Nephron progenitor cell (in vitro differentiated cells): ENCODE measurements around the gene OCSTAMP.

ENCODE experiments used
- DNase-seq: peaks from one replicate; pipeline ENCODE4 v3.0.0; 2021
- H3K27ac Mint-ChIP-seq: 2 replicates; pipeline ENCODE4 v1.8.0; 2021; ENCODE audit warnings: mild to moderate bottlenecking, moderate library complexity, mixed read lengths
- H3K27me3 Mint-ChIP-seq: 2 replicates; pipeline ENCODE4 v1.8.0; 2021; ENCODE audit warnings: mild to moderate bottlenecking, low read depth, mixed read lengths; ENCODE audit not compliant: poor library complexity
- H3K36me3 Mint-ChIP-seq: 2 replicates; pipeline ENCODE4 v1.8.0; 2021; ENCODE audit warnings: low read depth, mixed read lengths
- H3K4me1 Mint-ChIP-seq: 2 replicates; pipeline ENCODE4 v1.8.0; 2021; ENCODE audit warnings: mixed read lengths
- H3K4me3 Mint-ChIP-seq: 2 replicates; pipeline ENCODE4 v1.8.0; 2021; ENCODE audit warnings: mild to moderate bottlenecking, moderate library complexity, mixed read lengths
- H3K9me3 Mint-ChIP-seq: 2 replicates; pipeline ENCODE4 v1.8.0; 2021; ENCODE audit warnings: mild to moderate bottlenecking, moderate library complexity, mixed read lengths
- CTCF ChIP-seq: fragments of 200-600 bp; sonication (generic); IDR thresholded peaks from 2 replicates; pipeline ENCODE4 v1.5.0; 2021; ENCODE audit warnings: antibody characterized with exemption

OCSTAMP gene

DNA sequence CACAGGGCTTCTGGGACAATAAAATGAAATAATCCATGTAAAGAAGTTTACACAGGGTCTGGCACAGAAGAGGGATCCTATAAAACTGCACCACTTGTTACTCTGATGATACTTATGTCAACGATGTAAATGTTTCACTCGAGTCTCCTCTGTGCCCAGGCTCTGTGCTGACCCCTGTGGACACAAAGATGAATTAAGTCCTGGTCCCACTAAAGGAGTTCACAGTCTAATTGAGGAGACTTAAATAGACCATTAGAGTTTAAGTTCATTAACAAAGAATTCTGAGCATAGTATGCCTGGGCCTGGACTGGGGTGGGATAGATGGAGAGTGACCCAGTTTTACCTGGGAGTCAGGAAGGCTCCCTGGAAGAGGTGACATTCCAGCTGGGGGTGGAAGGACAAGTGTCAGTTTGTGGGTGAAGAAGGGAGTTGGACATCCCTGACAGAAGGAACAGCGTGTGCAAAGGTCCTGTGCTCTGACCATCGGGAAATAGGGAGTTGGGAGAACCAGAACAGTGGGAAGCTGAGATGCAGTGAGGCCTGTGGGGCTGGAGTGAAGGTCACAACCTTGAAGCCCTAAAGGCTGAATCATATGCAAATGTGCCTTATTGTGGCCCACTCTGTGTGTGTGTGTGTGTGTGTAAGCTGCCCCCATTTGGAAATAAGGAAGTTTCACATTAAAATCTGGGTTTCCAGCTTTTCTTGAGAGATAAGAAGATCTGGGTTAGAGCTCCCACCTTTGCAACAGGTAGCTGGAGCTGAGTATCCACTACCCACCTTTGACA, 1.1 kb downstream of the OCSTAMP start:
- DNase-seq = no peak
- Mint-ChIP-seq H3K4me1 (peaks cover 9% of the 10 kb centered on the region), H3K4me3 (no peak overlapping the region), H3K9me3 (no peaks in the 10 kb centered on the region), H3K27me3 (no peaks in the 10 kb centered on the region), H3K36me3 (no peaks in the 10 kb centered on the region), H3K27ac (no peak overlapping the region)
- no peak for TF ChIP-seq CTCF

DNA sequence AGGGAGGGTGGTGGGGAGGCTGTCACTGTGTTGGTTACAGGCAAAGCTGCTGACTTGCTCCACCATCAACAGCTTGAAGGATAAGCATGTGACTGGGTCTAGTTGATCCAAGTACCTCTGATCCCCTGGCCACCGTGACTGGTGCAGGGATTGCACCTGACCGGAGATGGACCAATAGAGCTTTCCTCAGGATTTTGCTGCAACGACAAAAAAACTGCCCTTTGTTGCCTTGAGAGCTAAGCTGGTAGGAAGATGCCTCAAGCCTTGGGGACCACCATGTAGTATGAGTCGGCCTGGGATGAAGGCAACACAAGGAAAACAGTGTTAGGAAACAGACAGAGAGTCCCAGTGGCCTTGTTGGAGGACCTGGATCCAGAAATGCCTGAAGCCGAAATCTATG, 1.8 kb downstream of the OCSTAMP start:
- no peaks in the 10 kb centered on the region for H3K27me3 Mint-ChIP-seq
- peaks cover 9% of the 10 kb centered on the region for H3K4me1 Mint-ChIP-seq
- H3K9me3 Mint-ChIP-seq = no peaks in the 10 kb centered on the region
- DNase-seq = no peak
- H3K27ac Mint-ChIP-seq = no peak overlapping the region
- TF ChIP-seq CTCF = no peak
- H3K36me3 Mint-ChIP-seq = no peaks in the 10 kb centered on the region
- no peak overlapping the region for H3K4me3 Mint-ChIP-seq

- H3K4me1 Mint-ChIP-seq = peaks cover 9% of the 10 kb centered on the region
- no peak for DNase-seq
- TF ChIP-seq CTCF = no peak
- H3K4me3 Mint-ChIP-seq = no peak overlapping the region
- no peak overlapping the region for H3K27ac Mint-ChIP-seq
- H3K36me3 Mint-ChIP-seq = no peaks in the 10 kb centered on the region
- no peaks in the 10 kb centered on the region for H3K9me3 Mint-ChIP-seq
- H3K27me3 Mint-ChIP-seq = no peaks in the 10 kb centered on the region
These were observed 2.5 kb downstream of the OCSTAMP start for GRCh38 chr20:46547995-46548394.

DNA sequence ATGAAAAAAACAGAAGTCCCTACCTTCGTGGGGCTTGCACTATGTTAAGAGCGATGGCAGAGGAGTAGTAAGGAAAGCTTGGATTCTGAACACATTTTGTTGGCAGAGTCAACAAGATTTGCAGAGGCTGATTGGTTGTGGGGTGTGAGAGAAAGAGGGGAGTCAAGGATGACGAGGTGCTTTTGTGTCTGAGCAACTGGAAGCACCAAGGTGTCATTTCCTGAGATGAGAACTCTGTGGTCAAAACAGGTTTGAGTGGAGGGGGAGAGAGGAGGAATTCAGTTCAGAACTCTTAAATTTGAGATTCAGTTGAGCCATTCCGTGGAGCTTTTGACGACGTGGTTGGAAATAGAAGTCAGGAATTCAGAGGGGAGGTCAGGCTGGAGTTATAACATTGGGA, 3.5 kb downstream of the OCSTAMP start:
- Mint-ChIP-seq H3K27me3 (no peaks in the 10 kb centered on the region), H3K4me3 (no peak overlapping the region), H3K4me1 (peaks cover 2% of the 10 kb centered on the region), H3K27ac (no peak overlapping the region), H3K36me3 (no peaks in the 10 kb centered on the region), H3K9me3 (no peaks in the 10 kb centered on the region)
- no peak for DNase-seq
- TF ChIP-seq CTCF = no peak

DNA sequence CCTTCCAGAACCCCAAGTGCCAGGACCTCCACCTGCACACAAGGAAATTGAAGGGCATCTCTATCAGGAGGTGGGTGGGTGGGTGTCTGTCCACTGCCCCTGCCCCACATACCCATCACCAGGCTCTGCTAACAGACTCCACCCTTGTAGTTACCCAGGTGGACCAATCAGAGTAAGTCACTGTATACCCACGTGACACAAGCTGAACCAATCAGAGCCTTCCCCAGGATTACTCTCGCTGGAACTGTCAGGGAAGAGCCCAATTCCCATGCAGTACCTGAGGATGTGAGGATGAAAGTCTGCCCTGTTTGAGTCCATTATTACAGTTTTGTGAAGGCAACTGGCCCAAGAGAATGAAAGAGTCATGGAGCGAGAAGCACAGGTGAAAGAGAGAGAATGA, 4.2 kb downstream of the OCSTAMP start:
- DNase-seq = no peak
- no peak for TF ChIP-seq CTCF
- no peak overlapping the region for H3K4me3 Mint-ChIP-seq
- H3K4me1 Mint-ChIP-seq = no peaks in the 10 kb centered on the region
- no peak overlapping the region for H3K27ac Mint-ChIP-seq
- H3K36me3 Mint-ChIP-seq = no peaks in the 10 kb centered on the region
- no peaks in the 10 kb centered on the region for H3K9me3 Mint-ChIP-seq
- no peaks in the 10 kb centered on the region for H3K27me3 Mint-ChIP-seq

DNA sequence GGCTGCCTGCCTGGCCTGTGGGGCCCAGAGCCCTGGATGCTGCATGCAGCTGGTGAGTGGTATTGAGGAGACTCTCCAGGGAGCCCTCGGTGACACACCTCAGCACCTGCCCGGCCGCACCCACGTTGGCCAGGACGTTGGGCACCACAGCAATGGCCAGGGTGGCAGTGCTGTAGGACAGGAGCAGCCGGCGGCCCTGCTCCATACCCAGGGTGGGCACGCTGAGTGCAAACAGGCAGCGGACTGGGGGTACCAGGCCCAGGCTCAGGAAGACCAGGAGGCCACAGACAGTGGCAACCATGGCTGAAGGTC, 4.7 kb downstream of the OCSTAMP start:
- Mint-ChIP-seq H3K27me3 (peaks cover 4% of the 10 kb centered on the region), H3K9me3 (no peaks in the 10 kb centered on the region), H3K4me3 (no peak overlapping the region), H3K27ac (no peak overlapping the region), H3K36me3 (no peaks in the 10 kb centered on the region), H3K4me1 (no peaks in the 10 kb centered on the region)
- TF ChIP-seq CTCF = no peak
- no peak for DNase-seq
